ENCODE results near the gene RTP3. TPM values are rescaled to one million over a fixed set of nuclear protein-coding genes. Genes with fewer than 3 reads are reported as not detected.
"Not testable (repeated sequence)": the region's sequence is repeated elsewhere in the genome, so short reads cannot be mapped to it uniquely, and the experiment has no call there.

Gene RTP3
- total RNA-seq, 2 experiments from 2014 or later, result not detected

GRCh38 chr3:46494491-46494890 is 3.3 kb upstream of the RTP3 start:
- DNase-seq; H3K36me3 Mint-ChIP-seq (ENCODE audit: low read depth); H3K27ac Mint-ChIP-seq; ATAC-seq; H3K27me3 Mint-ChIP-seq (ENCODE audit: low read depth); H3K9me3 Mint-ChIP-seq (ENCODE audit: insufficient read depth); H3K4me3 Mint-ChIP-seq; CTCF ChIA-PET; POLR2A ChIA-PET: not testable (repeated sequence)
- peaks cover 16% of the 10 kb centered on the region for H3K4me1 Mint-ChIP-seq (ENCODE audit: low read depth)

- DNase-seq (no peak), ATAC-seq (no peak)
- Mint-ChIP-seq H3K27ac (no peak overlapping the region), H3K27me3 (ENCODE audit: low read depth) (no peaks in the 10 kb centered on the region), H3K9me3 (ENCODE audit: insufficient read depth) (no peaks in the 10 kb centered on the region), H3K4me1 (ENCODE audit: low read depth) (peaks cover 7% of the 10 kb centered on the region), H3K4me3 (no peak overlapping the region), H3K36me3 (ENCODE audit: low read depth) (no peaks in the 10 kb centered on the region)
- ChIA-PET POLR2A (no interaction called here), CTCF (interaction anchor here (1.0 to 9.4 kb wide), 11 partner anchors 7 to 138 kb away, joined by 3 to 74 read pairs (median 7); no protein-coding TSS in a partner anchor)
These were observed 1.8 kb upstream of the RTP3 start for GRCh38 chr3:46495901-46496456.

- no peaks in the 10 kb centered on the region for H3K9me3 Mint-ChIP-seq (ENCODE audit: insufficient read depth)
- no peaks in the 10 kb centered on the region for H3K36me3 Mint-ChIP-seq (ENCODE audit: low read depth)
- ChIA-PET POLR2A (no interaction called here), CTCF (interaction anchor here (1.0 to 9.4 kb wide), 13 partner anchors 8 to 137 kb away, joined by 3 to 74 read pairs (median 7); no protein-coding TSS in a partner anchor)
- no peak overlapping the region for H3K27ac Mint-ChIP-seq
- no peak overlapping the region for H3K4me3 Mint-ChIP-seq
- ATAC-seq, result no peak
- peaks cover 2% of the 10 kb centered on the region for H3K4me1 Mint-ChIP-seq (ENCODE audit: low read depth)
- no peaks in the 10 kb centered on the region for H3K27me3 Mint-ChIP-seq (ENCODE audit: low read depth)
- peak; percentile 64 for DNase-seq
These were observed 825 bp upstream of the RTP3 start for GRCh38 chr3:46496746-46497555.

GRCh38 chr3:46498916-46499519 is 1.2 kb downstream of the RTP3 start:
- ChIA-PET POLR2A (interaction anchor here (0.8 kb wide), 1 partner anchor 44 kb away, joined by 3 read pairs; no protein-coding TSS in a partner anchor), CTCF (interaction anchor here (1.8 to 9.4 kb wide), 4 partner anchors 10 to 131 kb away, joined by 5 to 74 read pairs (median 26); no protein-coding TSS in a partner anchor)
- peaks cover 4% of the 10 kb centered on the region for H3K4me1 Mint-ChIP-seq (ENCODE audit: low read depth)
- no peak overlapping the region for H3K27ac Mint-ChIP-seq
- no peaks in the 10 kb centered on the region for H3K27me3 Mint-ChIP-seq (ENCODE audit: low read depth)
- no peaks in the 10 kb centered on the region for H3K9me3 Mint-ChIP-seq (ENCODE audit: insufficient read depth)
- H3K4me3 Mint-ChIP-seq, result no peak overlapping the region
- no peak for DNase-seq
- no peaks in the 10 kb centered on the region for H3K36me3 Mint-ChIP-seq (ENCODE audit: low read depth)
- no peak for ATAC-seq

GRCh38 chr3:46500656-46501635 is 3.2 kb downstream of the RTP3 start:
- ChIA-PET POLR2A (no interaction called here), CTCF (interaction anchor here (2.8 to 9.4 kb wide), 2 partner anchors 12 to 128 kb away, joined by 9 to 74 read pairs; no protein-coding TSS in a partner anchor)
- peaks cover 8% of the 10 kb centered on the region for H3K9me3 Mint-ChIP-seq (ENCODE audit: insufficient read depth)
- ATAC-seq (no peak), DNase-seq (peak; percentile 12)
- H3K4me1 Mint-ChIP-seq (ENCODE audit: low read depth), result peaks cover 13% of the 10 kb centered on the region
- peaks cover 2% of the 10 kb centered on the region for H3K27me3 Mint-ChIP-seq (ENCODE audit: low read depth)
- H3K36me3 Mint-ChIP-seq (ENCODE audit: low read depth), result no peaks in the 10 kb centered on the region
- H3K4me3 Mint-ChIP-seq, result no peak overlapping the region
- H3K27ac Mint-ChIP-seq, result no peak overlapping the region

- Mint-ChIP-seq H3K36me3 (ENCODE audit: low read depth) (no peaks in the 10 kb centered on the region), H3K4me3 (no peak overlapping the region), H3K27me3 (ENCODE audit: low read depth) (peaks cover 5% of the 10 kb centered on the region), H3K9me3 (ENCODE audit: insufficient read depth) (peaks cover 8% of the 10 kb centered on the region), H3K4me1 (ENCODE audit: low read depth) (peaks cover 13% of the 10 kb centered on the region), H3K27ac (no peak overlapping the region)
- ChIA-PET CTCF (interaction anchor here (2.1 to 9.4 kb wide), 3 partner anchors 11 to 128 kb away, joined by 8 to 74 read pairs (median 9); no protein-coding TSS in a partner anchor), POLR2A (no interaction called here)
- peak; percentile 16 for DNase-seq
- ATAC-seq, result no peak
These were observed 3.9 kb downstream of the RTP3 start for GRCh38 chr3:46501702-46502101.

- no peaks in the 10 kb centered on the region for H3K36me3 Mint-ChIP-seq (ENCODE audit: low read depth)
- peaks cover 9% of the 10 kb centered on the region for H3K27me3 Mint-ChIP-seq (ENCODE audit: low read depth)
- DNase-seq (peak; percentile 15), ATAC-seq (no peak)
- peaks cover 13% of the 10 kb centered on the region for H3K4me1 Mint-ChIP-seq (ENCODE audit: low read depth)
- peaks cover 8% of the 10 kb centered on the region for H3K9me3 Mint-ChIP-seq (ENCODE audit: insufficient read depth)
- ChIA-PET CTCF (interaction anchor here (1.7 to 9.4 kb wide), 4 partner anchors 9 to 126 kb away, joined by 7 to 74 read pairs (median 8); no protein-coding TSS in a partner anchor), POLR2A (no interaction called here)
- no peak overlapping the region for H3K27ac Mint-ChIP-seq
- no peak overlapping the region for H3K4me3 Mint-ChIP-seq
These were observed 5.6 kb downstream of the RTP3 start for GRCh38 chr3:46503200-46503874.

- DNase-seq (peak; percentile 21), ATAC-seq (no peak)
- Mint-ChIP-seq H3K4me3 (no peak overlapping the region), H3K36me3 (ENCODE audit: low read depth) (no peaks in the 10 kb centered on the region), H3K27me3 (ENCODE audit: low read depth) (peaks cover 10% of the 10 kb centered on the region), H3K27ac (no peak overlapping the region), H3K4me1 (ENCODE audit: low read depth) (peaks cover 13% of the 10 kb centered on the region), H3K9me3 (ENCODE audit: insufficient read depth) (peaks cover 8% of the 10 kb centered on the region)
- POLR2A ChIA-PET, result no interaction called here
- CTCF ChIA-PET, result no interaction called here
These were observed 7.0 kb downstream of the RTP3 start for GRCh38 chr3:46504789-46505188.

- Mint-ChIP-seq H3K9me3 (ENCODE audit: insufficient read depth) (peaks cover 8% of the 10 kb centered on the region), H3K27ac (no peak overlapping the region), H3K4me1 (ENCODE audit: low read depth) (peaks cover 11% of the 10 kb centered on the region), H3K27me3 (ENCODE audit: low read depth) (peaks cover 13% of the 10 kb centered on the region), H3K4me3 (no peak overlapping the region), H3K36me3 (ENCODE audit: low read depth) (no peaks in the 10 kb centered on the region)
- CTCF ChIA-PET, result interaction anchor here (0.5 to 2.0 kb wide), 2 partner anchors 17 to 1186 kb away, joined by 4 to 12 read pairs; no protein-coding TSS in a partner anchor
- ATAC-seq (no peak), DNase-seq (no peak)
- POLR2A ChIA-PET, result interaction anchor here (0.7 kb wide), 1 partner anchor 139 kb away, joined by 3 read pairs; no protein-coding TSS in a partner anchor
These were observed 8.2 kb downstream of the RTP3 start for GRCh38 chr3:46505953-46506352.

- Mint-ChIP-seq H3K27ac (no peak overlapping the region), H3K9me3 (ENCODE audit: insufficient read depth) (peaks cover 8% of the 10 kb centered on the region), H3K4me1 (ENCODE audit: low read depth) (peaks cover 11% of the 10 kb centered on the region), H3K27me3 (ENCODE audit: low read depth) (peaks cover 18% of the 10 kb centered on the region), H3K36me3 (ENCODE audit: low read depth) (no peaks in the 10 kb centered on the region), H3K4me3 (no peak overlapping the region)
- ChIA-PET CTCF (interaction anchor here (2.0 kb wide), 1 partner anchor 18 kb away, joined by 12 read pairs; no protein-coding TSS in a partner anchor), POLR2A (no interaction called here)
- no peak for DNase-seq
- no peak for ATAC-seq
These were observed 8.8 kb downstream of the RTP3 start for GRCh38 chr3:46506526-46506925.
